ENCODE results near the gene QARS1. TPM values are rescaled to one million over a fixed set of nuclear protein-coding genes. Genes with fewer than 3 reads are reported as not detected.

QARS1 gene
- 144 to 225 TPM (median 177 TPM) in 3 replicates for total RNA-seq
- long read RNA-seq, transcript QARS-209 (23 exons, 2,362 nt), result minor isoform, 6 of 184 reads
- long read RNA-seq, transcript QARS-201 (24 exons, 2,827 nt), result major isoform, 135 of 184 reads
- long read RNA-seq, partial matches to known transcripts, result 8 of 184 reads
- long read RNA-seq, other reads (novel, unspliced or antisense), result 34 of 184 reads

DNA sequence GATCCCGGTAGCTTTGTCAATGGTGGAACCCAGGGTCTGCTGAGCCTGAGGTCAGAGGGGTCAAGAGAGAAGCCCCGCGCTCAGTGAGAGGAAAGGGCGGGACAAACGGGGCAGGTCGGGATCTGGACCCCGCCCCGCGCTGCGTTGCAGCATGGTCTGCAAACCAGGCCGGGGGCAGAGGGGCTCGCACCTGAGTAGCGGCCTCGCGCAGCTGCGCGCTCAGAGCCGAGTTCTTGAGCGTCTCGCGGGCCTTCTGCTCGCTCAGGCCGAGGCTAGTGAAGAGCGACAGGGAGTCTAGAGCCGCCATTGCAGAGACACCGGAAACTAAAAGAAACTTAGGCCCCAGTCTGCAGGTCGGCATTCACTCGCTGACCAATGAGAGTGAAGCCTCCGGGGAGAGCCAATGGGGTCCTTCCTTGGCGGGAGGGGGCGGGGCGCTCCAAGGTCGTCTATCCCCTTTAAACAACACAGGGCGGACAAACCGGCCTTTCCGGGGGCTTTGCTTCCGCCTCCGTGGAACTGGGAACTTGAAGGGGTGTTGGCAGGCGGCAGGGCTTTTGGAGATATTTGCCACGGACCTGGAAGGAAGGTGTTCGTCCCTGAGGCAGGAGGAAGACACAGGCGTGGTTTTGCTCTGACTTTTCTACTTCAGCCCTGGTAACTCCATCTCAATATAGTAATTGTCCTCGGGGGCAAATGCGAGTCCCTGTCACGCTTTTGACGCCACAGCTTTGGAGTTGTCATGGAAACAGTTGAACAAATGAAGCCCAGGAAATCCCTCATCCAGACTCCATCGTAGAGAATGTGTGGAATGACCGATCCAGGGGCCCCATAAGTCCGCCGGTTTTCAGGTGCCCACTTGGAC, at the start of gene QARS1:
Gene QARS1, minus strand, starts transcription at position 331 of the 865 bp plus-strand sequence. Its CDS starts 24 bp downstream, at position 307.
- Mint-ChIP-seq H3K27me3 (ENCODE audit: low read depth) (no peaks in the 10 kb centered on the region), H3K4me1 (ENCODE audit: low read depth) (peaks cover 30% of the 10 kb centered on the region), H3K4me3 (ENCODE audit: unreplicated experiment) (peak within 1 kb of the TSS; percentile 99), H3K27ac (ENCODE audit: unreplicated experiment) (peak within 1 kb of the TSS; percentile 98), H3K36me3 (ENCODE audit: low read depth) (peaks cover 20% of the 10 kb centered on the region), H3K9me3 (ENCODE audit: low read depth) (no peaks in the 10 kb centered on the region)
- no peak for DNase-seq (ENCODE audit: low spot score)
- TF ChIP-seq, protein P1, sequence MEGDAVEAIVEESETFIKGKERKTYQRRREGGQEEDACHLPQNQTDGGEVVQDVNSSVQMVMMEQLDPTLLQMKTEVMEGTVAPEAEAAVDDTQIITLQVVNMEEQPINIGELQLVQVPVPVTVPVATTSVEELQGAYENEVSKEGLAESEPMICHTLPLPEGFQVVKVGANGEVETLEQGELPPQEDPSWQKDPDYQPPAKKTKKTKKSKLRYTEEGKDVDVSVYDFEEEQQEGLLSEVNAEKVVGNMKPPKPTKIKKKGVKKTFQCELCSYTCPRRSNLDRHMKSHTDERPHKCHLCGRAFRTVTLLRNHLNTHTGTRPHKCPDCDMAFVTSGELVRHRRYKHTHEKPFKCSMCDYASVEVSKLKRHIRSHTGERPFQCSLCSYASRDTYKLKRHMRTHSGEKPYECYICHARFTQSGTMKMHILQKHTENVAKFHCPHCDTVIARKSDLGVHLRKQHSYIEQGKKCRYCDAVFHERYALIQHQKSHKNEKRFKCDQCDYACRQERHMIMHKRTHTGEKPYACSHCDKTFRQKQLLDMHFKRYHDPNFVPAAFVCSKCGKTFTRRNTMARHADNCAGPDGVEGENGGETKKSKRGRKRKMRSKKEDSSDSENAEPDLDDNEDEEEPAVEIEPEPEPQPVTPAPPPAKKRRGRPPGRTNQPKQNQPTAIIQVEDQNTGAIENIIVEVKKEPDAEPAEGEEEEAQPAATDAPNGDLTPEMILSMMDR (IDR thresholded peaks at IDR 0.05), result no peak

DNA sequence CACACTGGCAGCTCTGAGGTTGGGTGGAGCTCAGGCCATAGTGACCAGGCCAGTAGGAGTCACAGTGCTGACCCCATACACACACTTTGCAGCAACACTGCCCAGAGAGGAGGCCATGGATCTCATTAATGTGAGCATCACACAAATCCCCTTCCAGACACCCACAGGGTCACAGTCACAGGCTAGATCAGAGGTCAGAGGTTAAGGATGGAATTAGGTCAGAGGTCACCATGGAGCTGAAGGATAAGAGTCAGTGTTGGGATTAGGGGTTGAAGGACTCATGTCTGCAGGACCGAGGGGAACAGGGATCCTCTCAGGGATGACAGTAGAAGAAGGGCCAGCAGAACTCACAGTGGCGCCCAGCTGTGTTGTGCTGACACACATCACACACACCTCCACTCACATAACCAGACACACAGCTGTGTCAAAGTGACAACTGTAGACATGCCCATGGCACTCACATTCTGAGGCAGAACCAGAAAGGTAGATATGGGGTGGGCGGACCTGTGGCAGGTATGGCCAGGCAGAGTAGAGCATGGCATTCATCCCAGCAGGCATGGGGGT, 48.9 kb upstream of the QARS1 start:
- H3K9me3 Mint-ChIP-seq (ENCODE audit: low read depth), result no peaks in the 10 kb centered on the region
- DNase-seq (ENCODE audit: low spot score), result no peak
- no peaks in the 10 kb centered on the region for H3K36me3 Mint-ChIP-seq (ENCODE audit: low read depth)
- TF ChIP-seq, protein P1 (IDR thresholded peaks at IDR 0.05), result no peak
- H3K27me3 Mint-ChIP-seq (ENCODE audit: low read depth), result no peaks in the 10 kb centered on the region
- no peaks in the 10 kb centered on the region for H3K4me1 Mint-ChIP-seq (ENCODE audit: low read depth)
- H3K27ac Mint-ChIP-seq (ENCODE audit: unreplicated experiment), result no peak overlapping the region
- no peak overlapping the region for H3K4me3 Mint-ChIP-seq (ENCODE audit: unreplicated experiment)

DNA sequence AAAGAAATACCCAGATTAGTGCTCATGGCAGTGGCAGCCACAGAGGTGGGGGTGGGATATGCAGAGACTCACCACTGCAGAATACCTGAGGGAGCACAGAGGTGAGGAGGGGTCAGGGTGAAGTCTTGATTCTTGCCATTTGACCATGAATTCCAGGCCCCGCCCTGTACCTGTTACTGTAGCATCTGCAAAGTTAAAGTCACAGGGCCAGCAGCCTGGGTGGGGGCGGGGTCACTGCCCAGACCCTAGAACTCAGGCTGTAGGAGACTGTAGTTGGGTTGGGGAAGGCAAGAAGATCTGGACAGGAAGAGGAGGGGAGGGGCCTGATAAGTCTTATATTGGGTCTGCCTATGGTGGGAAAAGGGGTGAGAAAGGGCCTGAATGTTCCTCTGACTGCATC, 47.1 kb upstream of the QARS1 start:
- Mint-ChIP-seq H3K9me3 (ENCODE audit: low read depth) (no peaks in the 10 kb centered on the region), H3K36me3 (ENCODE audit: low read depth) (no peaks in the 10 kb centered on the region), H3K27me3 (ENCODE audit: low read depth) (no peaks in the 10 kb centered on the region), H3K27ac (ENCODE audit: unreplicated experiment) (no peak overlapping the region), H3K4me1 (ENCODE audit: low read depth) (no peaks in the 10 kb centered on the region), H3K4me3 (ENCODE audit: unreplicated experiment) (no peak overlapping the region)
- DNase-seq (ENCODE audit: low spot score), result no peak
- TF ChIP-seq, protein P1 (IDR thresholded peaks at IDR 0.05), result no peak

DNA sequence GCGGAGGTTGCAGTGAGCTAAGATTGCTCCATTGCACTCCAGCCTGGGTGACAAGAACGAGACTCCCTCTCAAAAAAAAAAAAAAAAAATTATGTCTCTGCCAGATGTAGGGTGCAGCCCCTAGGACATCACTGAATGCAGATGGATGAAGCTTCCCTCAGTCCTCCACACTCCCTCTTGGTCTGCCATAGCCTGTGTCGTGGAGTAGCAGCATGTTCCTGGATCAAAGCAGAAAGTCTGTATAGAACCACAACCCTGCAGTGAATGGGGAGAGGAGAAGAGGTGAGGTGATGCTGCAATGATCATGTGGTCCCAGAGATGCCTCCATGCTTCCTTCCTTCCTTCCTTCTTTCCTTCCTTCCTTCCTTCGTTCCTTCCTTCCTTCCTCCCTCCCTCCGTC, 43.6 kb upstream of the QARS1 start:
- no peaks in the 10 kb centered on the region for H3K4me1 Mint-ChIP-seq (ENCODE audit: low read depth)
- H3K27ac Mint-ChIP-seq (ENCODE audit: unreplicated experiment), result no peak overlapping the region
- H3K36me3 Mint-ChIP-seq (ENCODE audit: low read depth), result no peaks in the 10 kb centered on the region
- no peak for DNase-seq (ENCODE audit: low spot score)
- no peaks in the 10 kb centered on the region for H3K9me3 Mint-ChIP-seq (ENCODE audit: low read depth)
- TF ChIP-seq, protein P1 (IDR thresholded peaks at IDR 0.05), result no peak
- no peaks in the 10 kb centered on the region for H3K27me3 Mint-ChIP-seq (ENCODE audit: low read depth)
- no peak overlapping the region for H3K4me3 Mint-ChIP-seq (ENCODE audit: unreplicated experiment)

DNA sequence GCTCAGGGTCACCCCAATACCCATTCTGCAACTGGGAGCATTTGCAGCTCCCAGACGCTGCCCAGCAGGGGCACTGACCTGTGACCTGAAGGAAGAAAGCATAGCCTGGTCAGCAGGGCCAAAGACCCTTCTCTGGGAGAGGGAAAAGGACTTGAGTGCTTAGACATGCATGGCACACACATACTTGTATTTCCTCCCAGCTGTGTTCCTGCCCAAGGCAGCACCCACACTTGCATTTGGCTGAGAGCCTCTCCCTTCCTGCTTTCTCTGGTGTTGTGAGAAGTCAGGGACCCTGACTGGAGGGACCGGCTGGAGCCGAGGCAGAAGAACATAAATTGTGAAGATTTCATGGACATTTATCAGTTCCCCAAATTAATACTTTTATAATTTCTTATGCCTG, 35.5 kb upstream of the QARS1 start:
- peaks cover 3% of the 10 kb centered on the region for H3K36me3 Mint-ChIP-seq (ENCODE audit: low read depth)
- TF ChIP-seq, protein P1 (IDR thresholded peaks at IDR 0.05), result no peak
- H3K27ac Mint-ChIP-seq (ENCODE audit: unreplicated experiment), result no peak overlapping the region
- no peak overlapping the region for H3K4me3 Mint-ChIP-seq (ENCODE audit: unreplicated experiment)
- peaks cover 13% of the 10 kb centered on the region for H3K9me3 Mint-ChIP-seq (ENCODE audit: low read depth)
- peaks cover 2% of the 10 kb centered on the region for H3K27me3 Mint-ChIP-seq (ENCODE audit: low read depth)
- no peaks in the 10 kb centered on the region for H3K4me1 Mint-ChIP-seq (ENCODE audit: low read depth)
- no peak for DNase-seq (ENCODE audit: low spot score)
